CD4-positive, alpha-beta T cell treated with Interleukin-1 beta for 1 hour (primary cell): ENCODE measurements around the gene CCDC86.

Experiments
- DNase-seq, 2 donors: peaks; one replicate each; pipeline ENCODE4 v3.0.0-alpha.2; 2020 to 2022

CCDC86 gene

DNA sequence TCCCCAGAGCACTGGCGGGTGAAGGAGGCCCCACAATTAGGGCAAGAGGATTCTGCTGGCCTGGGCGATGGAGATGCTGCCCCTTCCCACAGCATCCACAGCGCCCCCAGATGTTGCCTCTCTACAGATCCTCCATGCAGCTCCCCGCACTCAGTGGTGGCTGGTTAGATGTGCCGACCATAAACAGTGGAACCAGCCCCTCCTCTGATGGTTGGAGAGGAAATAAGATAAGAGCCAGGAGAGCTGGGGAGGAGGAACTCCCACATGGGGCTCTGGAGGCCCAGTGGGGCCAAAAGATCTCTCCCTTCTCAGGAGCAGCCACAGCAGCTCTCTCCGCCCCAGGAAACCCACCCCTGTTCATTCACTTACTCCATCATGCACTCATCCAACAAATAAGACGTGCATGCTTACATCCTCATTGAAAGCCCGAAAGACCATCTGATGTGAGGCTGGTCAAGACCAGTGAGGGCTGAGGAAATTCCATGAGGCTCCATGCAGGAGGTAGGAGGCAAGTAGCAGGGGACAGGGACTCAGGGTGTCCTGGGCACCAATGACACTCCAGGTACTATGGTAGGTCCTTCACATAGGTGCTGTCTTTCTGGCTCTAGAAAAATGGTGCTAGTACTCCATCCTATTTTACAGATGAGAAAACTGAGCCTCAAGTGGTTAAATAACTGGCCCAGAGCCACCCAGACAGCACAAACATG is 12.4 kb downstream of the CCDC86 start:
- no peak for DNase-seq

DNA sequence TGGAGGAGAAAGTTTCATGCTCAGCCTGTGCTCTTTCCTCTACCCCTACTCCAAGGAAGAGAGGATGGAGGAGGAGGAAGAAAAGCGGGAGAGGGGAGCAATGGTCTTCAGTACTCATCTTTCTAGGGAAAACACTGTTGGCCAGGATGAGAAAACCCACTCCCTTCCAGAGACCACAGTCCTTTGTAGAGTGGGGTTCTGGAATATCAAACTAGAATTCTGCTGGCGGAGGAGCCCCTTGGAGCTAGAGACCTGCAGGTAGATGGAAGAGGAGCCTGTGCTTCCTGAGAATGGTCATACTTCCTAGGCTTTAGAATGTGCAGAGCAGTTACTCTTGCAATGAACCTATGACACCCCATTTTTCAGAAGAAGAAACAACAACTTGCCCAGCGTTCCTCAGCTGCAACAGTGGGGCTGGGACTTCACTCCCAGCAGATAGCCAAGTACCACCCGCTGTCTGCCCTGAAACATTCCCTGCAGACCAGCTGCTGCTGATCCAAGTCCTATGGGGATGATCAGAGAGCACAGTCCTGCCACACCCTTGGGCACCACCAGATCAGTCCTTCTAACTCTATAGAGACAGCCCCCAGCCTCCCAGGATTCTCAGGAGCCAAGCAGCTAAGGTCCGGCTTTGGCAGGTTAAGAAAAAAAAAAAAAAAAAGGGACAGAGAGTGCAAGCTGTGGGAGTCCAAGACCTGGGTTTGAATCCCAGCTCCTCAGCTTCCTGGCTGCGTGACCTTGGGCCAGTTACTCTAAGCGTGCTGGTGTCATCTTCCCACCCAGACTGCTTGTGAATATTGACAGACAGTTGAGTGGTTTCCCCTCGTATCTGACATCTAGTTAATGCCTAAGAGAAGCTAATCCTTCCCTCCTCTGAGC is 13.2 kb downstream of the CCDC86 start:
- no peak for DNase-seq

DNA sequence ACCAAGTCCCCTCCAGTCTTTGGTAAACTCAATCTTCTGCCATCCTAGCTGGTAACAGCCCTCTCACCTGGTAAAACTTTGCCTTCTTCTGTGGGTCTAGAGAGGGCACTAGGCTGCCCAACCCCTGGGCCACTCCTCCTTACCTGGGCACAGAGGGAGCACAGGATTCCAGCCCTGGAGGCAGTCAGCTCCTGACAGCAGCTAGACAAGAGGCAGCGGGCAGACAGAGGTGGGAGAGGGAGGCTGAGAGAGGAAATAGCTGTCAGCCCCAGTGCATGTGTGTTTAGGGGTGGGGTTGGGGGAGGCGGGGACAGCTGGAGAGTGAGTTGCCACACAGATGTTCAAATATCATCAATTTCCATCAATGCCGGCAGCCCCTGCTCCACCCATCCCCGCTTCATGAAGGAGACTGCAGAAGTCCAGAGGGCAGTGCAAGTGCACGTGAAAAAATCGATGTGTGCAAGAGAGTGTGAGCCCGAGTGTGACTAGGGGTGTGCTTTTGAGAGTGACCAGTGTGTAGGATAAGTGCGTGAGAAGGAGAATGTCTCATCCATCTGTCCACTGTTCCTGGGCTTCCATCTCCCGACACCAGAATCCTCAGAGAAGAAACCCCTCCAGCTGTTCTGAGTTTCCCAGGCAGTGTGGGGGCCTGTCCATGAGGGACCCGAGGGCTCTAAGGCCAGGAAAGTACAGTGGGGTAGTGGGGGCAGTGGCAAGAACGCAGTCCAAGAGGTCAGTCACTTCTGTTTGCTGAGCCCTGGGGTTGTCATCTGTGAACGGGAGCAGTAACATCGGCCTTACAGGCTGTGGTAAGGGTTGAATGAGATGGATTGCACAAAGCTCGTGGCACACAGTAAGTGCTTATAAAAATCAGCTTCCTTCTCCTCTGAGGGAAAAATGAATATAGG is 14.1 kb downstream of the CCDC86 start, which contains the start of gene PTGDR2:
TSS of gene PTGDR2 (minus strand) at position 225 of the 908 bp plus-strand sequence. CDS start 2,228 bp downstream, outside the sequence.
- no peak for DNase-seq

DNA sequence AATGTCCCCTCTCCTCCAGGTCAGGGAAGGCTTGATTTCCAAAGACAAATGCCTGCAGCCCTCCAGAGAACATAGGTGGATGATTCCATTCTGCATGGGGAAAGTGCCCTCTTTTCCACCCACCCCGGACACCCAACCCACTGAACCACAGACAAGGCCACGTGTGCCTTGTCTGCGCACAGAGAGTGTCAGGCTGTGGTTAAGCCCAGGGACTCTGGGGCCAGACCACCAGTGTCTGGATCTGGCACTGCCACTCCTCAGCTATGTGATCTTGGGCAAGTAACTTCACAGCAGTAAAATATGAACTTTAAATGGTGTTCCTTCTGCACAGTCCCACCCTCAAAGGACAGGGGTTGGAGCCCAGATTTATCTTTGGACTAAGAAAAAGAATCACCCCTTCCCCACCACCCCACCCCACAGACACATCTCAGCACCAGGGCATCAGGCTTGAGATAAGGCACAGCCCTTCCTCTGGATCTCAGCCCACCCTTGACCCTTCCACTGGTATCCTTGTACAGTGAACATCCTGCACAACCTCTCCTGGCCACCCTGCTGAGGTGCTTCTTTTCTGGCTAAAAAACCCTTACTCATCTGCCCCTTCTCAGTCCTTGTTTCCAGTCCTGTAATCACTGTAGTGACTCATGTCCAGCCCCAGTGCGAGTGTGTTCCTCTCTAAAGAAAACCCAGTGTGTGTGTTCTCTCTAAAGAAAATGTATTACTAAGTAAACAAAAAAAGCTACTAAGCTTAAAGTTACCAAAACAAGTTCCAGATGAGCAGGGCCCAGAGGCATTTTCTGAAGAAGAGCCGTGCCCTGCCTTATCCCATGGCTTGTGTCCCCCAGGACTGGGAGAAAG is 15.7 kb downstream of the CCDC86 start:
- DNase-seq = no peak

DNA sequence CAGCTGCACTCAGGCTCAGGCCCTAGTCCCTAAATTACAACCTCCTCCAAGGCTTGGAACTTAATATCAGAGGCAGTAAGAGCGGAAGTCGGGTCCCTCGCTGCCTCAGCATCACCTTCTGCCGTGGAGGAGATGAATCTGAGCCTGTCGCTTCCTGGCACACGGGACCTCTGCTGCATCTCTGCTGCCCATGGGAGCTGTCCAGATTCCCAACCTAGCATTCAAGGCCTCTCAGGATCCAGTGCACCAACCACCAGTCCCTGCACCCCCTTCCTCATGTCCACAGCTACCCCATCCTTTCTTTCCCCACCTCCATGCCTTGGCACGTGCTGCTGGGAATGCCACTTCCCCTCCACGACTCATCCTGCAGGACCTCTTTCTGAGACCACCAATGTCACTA is 16.3 kb downstream of the CCDC86 start:
- no peak for DNase-seq

DNA sequence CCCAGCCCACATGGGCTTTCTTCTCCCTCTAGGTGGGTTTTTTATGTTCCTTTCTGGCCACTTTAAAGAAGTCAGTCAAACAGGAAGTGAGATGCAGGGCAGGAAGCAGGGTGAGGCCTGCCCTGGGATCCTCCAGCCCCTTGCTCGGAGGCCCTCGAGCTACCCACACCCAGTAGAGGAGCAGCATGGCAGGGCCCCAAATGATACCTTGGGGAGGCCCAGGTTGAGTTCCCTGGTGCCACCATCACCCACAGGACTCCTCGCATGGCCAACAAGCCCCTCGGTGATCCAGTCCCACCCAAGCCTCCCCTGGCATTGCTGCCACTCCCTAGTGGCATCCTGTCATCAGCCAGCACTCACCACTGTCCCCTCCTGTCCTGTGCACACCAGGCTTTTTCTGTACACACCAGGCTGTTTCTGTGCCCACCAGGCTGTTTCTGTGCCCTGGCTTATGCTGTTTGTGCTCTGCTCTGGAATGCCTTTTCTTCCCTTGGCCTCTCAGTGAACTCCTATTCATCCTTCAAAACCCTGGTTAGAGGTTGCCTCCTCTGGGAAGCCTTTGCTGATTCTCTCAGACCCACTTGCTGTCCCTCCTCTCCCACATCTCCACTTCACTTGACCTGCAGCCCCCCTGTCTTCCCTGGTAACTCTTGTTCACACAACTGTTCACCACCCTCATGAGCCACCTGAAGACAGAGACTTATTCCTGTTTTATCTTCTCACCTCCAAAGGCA is 17.0 kb downstream of the CCDC86 start:
- no peak for DNase-seq

DNA sequence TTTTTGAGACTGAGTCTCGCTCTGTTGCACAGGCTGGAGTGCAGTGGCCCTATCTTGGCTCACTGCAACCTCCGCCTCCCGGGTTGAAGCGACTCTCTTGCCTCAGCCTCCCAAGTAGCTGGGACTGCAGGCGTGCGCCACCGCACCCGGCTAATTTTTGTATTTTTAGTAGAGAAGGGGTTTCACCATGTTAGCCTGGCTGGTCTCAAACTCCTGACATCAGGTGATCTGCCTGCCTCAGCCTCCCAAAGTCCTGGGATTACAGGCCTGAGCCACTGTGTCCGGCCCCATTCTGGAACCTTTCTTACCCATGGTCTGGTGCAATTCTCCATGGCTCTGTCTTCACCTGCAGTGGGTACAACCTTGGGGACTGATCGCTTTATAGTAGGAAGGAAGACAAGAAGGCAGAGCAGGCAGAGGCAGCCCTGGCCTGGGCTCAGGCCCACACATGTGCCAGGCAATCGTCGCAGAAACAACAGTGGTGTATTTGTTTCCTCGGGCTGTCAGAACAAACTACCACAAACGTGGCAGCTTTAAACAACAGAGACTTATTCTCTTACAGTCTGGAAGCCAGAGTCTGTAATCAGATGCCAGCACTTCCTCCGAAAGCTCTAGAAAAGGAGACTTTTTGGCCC is 17.8 kb downstream of the CCDC86 start:
- DNase-seq = no peak

DNA sequence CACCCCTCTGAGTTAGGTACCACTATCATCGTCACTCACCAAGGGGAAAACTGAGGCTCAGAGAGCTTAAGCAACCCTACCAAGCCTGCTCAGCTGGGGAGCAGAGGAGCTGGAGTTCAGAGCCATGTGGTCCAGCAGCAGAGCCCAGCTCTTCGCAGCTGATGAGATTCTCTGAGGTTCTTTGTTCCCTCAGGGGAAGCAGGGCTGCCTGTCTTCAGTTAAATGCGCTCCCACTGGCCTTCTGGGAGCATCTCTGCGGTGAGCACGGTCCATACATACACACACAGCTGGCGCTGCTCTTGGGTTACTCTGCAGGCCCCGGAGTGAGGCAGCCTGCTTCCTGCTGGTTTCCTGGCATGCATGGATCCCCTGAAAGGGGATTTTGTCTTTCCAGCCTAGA is 19.0 kb downstream of the CCDC86 start:
- no peak for DNase-seq

DNA sequence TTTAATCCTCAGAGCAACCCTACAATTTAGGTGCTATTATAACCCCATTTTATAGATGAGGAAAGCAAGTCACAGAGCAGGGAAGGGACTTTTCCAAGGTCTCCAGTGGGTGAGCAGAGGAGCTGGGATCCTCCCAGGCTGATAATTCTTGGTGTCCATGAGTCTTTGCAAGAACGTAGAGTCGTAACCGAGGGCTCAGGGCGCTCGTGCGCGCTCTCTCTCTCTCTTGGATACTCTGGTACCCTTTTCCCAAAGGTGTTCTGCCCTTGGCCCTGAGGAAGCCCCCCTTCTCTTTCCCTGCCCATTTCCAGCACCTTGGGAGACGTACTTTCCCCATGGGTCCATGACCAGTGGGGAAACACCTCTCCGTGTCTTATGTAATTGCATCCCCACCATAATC is 20.3 kb downstream of the CCDC86 start:
- no peak for DNase-seq

DNA sequence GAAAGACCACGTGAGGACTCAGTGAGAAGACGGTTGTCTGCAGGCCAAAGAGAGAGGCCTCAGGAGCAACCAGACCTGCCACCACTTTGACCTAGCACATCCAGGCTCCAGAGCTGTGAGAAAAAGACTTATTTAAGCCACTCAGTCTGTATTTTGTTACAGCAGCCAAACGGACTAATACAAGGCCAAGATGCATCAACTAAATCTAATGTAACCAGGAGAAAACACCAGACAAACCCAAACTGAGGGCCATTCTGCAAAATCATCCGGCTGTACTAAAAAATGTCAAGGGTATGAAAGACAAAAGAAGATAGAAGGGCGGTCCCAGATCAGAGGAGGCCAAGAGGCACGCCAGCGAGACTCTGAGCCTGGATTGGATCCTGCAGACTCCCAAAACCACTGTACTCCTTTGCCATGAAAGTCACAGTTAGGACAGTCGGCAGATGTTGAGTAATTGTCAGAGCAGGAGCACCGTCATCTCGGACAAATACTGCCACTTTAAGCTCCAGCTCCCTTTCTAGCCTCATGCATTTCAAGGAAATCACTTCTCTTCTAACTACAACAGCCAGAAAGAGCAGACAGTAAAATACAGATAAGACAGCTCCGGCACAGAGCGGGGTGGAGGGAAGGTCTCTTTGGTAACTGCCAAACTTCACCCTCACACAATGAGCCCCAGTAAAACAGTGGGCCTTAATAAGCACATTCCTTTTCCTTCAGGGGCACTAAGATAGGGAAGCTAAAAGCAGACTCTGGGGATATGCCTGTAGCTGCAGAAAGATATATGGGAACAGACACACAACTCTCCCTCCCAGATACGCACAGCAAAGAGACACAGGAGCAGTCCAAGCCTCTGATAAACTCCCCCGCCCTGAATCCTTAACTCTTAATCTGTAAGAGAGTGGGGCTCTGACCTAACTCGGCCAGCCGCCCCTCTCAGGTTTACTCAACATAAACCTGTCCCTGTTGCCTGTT is 21.9 kb downstream of the CCDC86 start:
- DNase-seq = no peak

DNA sequence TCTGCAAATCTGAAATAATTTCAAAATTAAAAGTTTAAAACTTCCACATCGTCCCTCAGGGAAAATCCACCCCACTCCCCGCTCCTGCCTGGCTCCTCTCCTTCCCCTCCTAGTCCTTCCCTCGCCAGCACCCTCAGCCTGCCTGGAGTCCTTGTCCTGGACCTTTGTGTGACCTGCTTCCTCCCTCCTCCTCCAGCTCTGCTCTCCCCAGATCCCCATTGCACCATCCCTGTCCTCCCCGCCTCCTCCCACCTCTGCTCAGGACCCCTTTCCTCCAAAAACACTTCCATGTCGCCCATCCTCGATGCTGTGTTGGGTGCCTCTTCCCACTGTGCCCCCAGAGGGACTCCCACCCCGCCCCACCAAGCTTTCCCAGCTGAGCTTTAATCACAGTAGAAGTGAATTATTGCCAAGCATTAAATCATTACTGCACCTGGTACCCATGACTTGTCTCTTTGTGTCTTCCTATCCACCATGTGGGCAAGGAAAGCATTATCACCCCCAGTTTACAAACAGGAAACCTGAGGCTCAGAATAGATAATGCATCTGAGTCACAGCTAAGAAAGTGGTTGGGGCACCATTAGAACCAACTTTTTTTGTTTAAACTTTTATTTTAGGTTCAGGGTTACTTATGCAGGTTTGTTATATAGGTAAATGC is 23.1 kb downstream of the CCDC86 start:
- no peak for DNase-seq

DNA sequence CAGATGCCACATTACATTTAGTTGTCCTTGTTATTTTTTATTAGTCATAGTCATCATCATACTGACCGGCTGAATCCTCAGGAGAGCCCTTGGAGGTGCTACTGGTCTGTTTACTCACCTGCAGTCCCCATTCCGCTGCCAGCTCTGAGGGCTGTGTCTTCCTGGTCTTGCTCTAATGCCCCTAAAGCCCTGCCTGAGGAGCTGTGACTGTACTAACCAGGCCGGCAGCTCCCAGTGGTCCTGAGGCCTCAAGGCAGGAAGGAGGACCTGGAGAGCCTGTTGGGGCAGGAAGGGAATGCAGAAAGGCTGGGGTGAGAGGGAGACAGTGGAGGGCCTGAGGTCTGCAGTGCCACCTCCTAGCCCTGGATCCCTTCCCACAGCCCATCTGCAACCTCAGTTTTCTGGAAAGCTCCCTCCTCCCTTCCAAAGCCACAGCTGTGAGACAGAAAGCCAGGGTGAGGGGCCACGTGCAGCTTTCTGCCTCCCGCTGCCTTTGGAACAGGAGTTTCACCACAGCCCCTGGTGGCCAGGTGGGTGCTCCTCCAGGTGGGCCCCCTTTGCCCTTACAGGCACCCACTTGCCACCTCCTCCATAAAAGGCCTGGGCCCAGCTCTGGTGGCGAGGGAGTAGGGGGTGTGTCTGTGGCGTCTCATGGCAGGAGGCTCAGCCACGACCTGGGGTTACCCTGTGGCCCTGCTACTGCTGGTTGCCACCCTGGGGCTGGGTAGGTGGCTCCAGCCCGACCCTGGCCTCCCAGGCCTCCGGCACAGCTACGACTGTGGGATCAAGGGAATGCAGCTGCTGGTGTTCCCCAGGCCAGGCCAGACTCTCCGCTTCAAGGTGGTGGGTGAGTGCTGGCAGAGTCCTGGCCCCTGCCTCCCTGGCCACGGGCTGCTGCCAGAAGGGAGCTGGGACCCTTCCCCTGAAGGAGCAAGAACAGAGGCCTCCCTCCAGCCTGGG is 25.3 kb downstream of the CCDC86 start, which contains the start of gene ZP1:
TSS of gene ZP1 (plus strand) at position 632 of the 960 bp plus-strand sequence. CDS start at position 652, 20 bp downstream.
- DNase-seq = no peak

DNA sequence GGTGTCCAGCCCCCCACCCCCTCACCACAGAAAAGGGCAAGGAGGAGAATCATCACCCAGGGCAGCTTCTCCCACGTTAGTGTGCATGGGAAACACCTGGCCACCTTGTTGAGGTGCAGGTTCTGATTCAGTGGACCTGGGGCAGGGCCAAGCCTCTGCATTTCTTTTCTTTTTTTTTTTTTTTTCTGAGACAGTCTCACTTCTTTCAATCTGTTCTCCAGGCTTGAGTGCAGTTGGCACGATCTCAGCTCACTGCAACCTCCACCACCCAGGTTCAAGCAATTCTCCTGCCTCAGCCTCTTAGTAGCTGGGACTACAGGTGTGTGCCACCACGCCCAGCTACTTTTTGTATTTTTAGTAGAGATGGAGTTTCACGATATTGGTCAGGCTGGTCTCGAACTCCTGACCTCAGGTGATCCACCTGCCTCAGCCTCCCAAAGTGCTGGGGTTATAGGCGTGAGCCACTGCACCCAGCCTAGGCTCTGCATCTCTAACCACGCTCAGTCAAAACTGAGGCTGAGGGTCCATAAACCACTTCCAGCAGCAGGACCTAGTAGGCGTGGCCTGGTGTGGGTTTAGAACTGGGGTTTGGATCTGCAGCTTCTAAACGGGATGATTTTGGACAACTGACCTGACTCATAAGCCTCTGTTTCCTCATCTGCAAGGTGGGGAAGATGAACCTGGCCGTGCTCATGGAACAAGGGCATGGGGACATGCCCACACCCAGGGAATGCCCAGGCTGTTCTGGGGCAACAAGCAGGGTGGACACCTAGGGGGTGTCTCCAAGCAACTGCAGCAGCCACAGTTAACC is 26.2 kb downstream of the CCDC86 start:
- no peak for DNase-seq

DNA sequence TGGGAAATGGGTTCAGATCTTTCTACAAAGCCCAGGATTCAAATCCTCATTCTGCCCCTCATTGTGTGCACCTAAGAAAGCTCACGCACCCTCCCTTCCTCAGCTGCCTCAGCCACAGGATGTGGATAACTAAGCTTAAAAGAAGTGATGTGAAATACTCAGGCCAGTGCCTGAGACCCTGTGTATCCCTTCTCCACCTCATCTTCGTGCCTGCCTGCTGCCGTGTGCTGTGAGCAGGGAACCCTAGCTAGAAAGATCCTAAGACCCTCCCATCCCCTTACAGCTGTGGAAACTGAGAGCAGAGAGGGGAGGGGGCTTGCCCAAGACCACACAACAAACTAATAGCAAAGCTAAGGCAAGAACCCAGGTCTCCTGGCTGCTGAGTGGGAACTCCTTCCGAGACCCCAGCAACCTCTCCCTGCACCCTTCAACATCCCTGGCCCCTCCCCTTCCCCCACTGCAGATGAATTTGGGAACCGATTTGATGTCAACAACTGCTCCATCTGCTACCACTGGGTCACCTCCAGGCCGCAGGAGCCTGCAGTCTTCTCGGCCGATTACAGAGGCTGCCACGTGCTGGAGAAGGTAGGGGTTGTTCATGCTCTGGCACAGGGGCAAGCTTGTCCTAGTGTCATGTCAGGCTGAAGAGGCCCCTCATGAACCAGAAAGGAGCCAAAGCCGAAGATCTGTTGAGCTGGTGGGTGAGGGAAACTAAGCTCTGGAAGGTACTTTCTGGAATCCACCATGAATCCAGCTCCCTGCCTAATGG is 27.0 kb downstream of the CCDC86 start:
- DNase-seq = no peak

DNA sequence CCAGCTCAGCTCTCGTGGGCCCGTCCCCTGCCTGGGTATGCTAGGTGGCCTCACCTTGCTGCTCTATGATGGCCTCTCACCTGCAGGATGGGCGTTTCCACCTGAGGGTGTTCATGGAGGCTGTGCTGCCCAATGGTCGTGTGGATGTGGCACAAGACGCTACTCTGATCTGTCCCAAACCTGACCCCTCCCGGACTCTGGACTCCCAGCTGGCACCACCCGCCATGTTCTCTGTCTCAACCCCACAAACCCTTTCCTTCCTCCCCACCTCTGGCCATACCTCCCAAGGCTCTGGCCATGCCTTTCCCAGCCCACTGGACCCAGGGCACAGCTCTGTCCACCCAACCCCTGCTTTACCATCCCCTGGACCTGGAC is 27.5 kb downstream of the CCDC86 start:
- DNase-seq = no peak

DNA sequence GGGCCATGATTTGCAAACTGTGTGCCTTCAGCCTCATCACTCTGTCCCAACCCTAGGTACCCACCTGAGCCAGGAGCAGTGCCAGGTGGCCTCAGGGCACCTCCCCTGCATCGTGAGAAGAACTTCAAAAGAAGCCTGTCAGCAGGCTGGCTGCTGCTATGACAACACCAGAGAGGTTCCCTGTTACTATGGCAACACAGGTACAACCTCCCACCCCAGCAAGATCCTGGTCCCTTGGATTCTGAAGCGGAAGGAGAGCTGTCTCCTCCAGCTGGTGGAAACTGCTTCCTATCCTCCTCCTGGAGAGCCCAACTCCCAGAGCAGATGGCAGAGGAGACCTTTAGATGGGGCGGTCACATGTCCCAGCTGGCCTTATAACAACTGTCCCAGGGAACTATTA is 28.4 kb downstream of the CCDC86 start:
- no peak for DNase-seq
